Right renal pelvis (tissue), 4 donors: ENCODE results near the gene FHL5. TPM values are rescaled to one million over a fixed set of nuclear protein-coding genes. Genes with fewer than 3 reads are reported as not detected.
"Not testable (repeated sequence)": the region's sequence is repeated elsewhere in the genome, so short reads cannot be mapped to it uniquely, and the experiment has no call there.

ENCODE experiments used
- DNase-seq, 4 donors: peaks; one replicate each; pipeline ENCODE4 v3.0.0-alpha.2; 2013; ENCODE audit warnings: low read depth in 4 of 4, low spot score in 3 of 4, missing footprints in 1 of 4
- polyA plus RNA-seq, 4 donors: library from polyadenylated mRNA; unstranded; fragments of 120-200 nt; gene quantifications; one replicate each; pipeline ENCODE4 v1.2.1, GENCODE V29; 2013; ENCODE audit not compliant: insufficient read length in 4 of 4

FHL5 gene
- polyA plus RNA-seq, 4 donors: 0.19 to 0.31 (median 0.23) TPM

GRCh38 chr6:96608074-96608473 is 45.1 kb downstream of the FHL5 start:
- no peak for DNase-seq

- DNase-seq: no peak
Observed at GRCh38 chr6:96610019-96610418, 47.1 kb downstream of the FHL5 start.

GRCh38 chr6:96611342-96611991 is 48.5 kb downstream of the FHL5 start:
- DNase-seq: no peak

GRCh38 chr6:96613291-96613999 is 50.5 kb downstream of the FHL5 start:
- DNase-seq: no peak

GRCh38 chr6:96620851-96621250 is 57.9 kb downstream of the FHL5 start:
- DNase-seq: no peak

GRCh38 chr6:96621983-96622382 is 59.1 kb downstream of the FHL5 start:
- DNase-seq: no peak

- DNase-seq: no peak
Observed at GRCh38 chr6:96624957-96625356, 62.0 kb downstream of the FHL5 start.

GRCh38 chr6:96626759-96627364 is 63.9 kb downstream of the FHL5 start:
- DNase-seq: peak in 2 of 4 donors; percentile 3 to 23

GRCh38 chr6:96631248-96631647 is 68.3 kb downstream of the FHL5 start:
- DNase-seq: peak in 2 of 4 donors; percentile 7 to 25

- DNase-seq: not testable (repeated sequence)
Observed at GRCh38 chr6:96637979-96638378, 75.1 kb downstream of the FHL5 start.

- DNase-seq: no peak
Observed at GRCh38 chr6:96645106-96645505, 82.2 kb downstream of the FHL5 start.

- no peak for DNase-seq
Observed at GRCh38 chr6:96649926-96650325, 87.0 kb downstream of the FHL5 start.

- no peak for DNase-seq
Observed at GRCh38 chr6:96651816-96652215, 88.9 kb downstream of the FHL5 start.

- DNase-seq: no peak
Observed at GRCh38 chr6:96652552-96652951, 89.6 kb downstream of the FHL5 start.

- DNase-seq: no peak
Observed at GRCh38 chr6:96653181-96653580, 90.3 kb downstream of the FHL5 start.

GRCh38 chr6:96656567-96656966 is 93.6 kb downstream of the FHL5 start:
- no peak for DNase-seq

GRCh38 chr6:96657344-96657743 is 94.4 kb downstream of the FHL5 start:
- no peak for DNase-seq

- DNase-seq: no peak
Observed at GRCh38 chr6:96659084-96659845, 96.3 kb downstream of the FHL5 start.
